Colonic mucosa (tissue), 4 donors: ENCODE measurements around the gene MST1. TPM values are rescaled to one million over a fixed set of nuclear protein-coding genes. Genes with fewer than 3 reads are reported as not detected.

Source experiments
- DNase-seq: peaks from one replicate; pipeline ENCODE4 v3.0.0-alpha.2; 2020
- H3K27ac ChIP-seq: fragments of 200-600 bp; one replicate; pipeline ENCODE4 v1.8.0; 2021
- H3K27me3 ChIP-seq: fragments of 200-600 bp; one replicate; pipeline ENCODE4 v1.8.0; 2021
- H3K36me3 ChIP-seq: fragments of 200-600 bp; one replicate; pipeline ENCODE4 v1.8.0; 2021
- H3K4me1 ChIP-seq: fragments of 200-600 bp; one replicate; pipeline ENCODE4 v1.8.0; 2021; ENCODE audit warnings: mild to moderate bottlenecking
- H3K4me3 ChIP-seq: fragments of 200-600 bp; one replicate; pipeline ENCODE4 v1.8.0; 2021
- H3K9ac ChIP-seq, 2 donors: one replicate each; pipeline ENCODE4 v1.7.0; 2013; ENCODE audit warnings: control low read depth in 2 of 2, low read depth in 2 of 2, low read length in 2 of 2
- H3K9me3 ChIP-seq: fragments of 200-600 bp; one replicate; pipeline ENCODE4 v1.8.0; 2021
- intact Hi-C: fragments of 100-400 bp; cut with DNase I; formaldehyde crosslinking; loops from one replicate; pipeline ENCODE4 v1.14.1; 2022
- total RNA-seq, 2 donors: library from RNA; stranded (reverse); fragmentation: NEBNext Ultra II Directional in 1 of 2; extraction: Animal tissue kit (Norgen Biotek cat#: 25700) in 1 of 2; gene quantifications; one replicate each; pipeline ENCODE4 v1.2.1, GENCODE V29; 2021
- TF ChIP-seq, protein P1 (sequence below): fragments of 200-600 bp; IDR thresholded peaks from one replicate; pipeline ENCODE4 v1.8.0; 2022; ENCODE audit warnings: antibody characterized with exemption, mild to moderate bottlenecking
- donor health status: healthy.
- donor health status: DM: no; HTN: no; CAD: no.
- donor health status: DM: no; HTN: no; CAD: no.

MST1 gene
- total RNA-seq, 2 donors from 2014 or later = 27.7 to 49.9 TPM

DNA sequence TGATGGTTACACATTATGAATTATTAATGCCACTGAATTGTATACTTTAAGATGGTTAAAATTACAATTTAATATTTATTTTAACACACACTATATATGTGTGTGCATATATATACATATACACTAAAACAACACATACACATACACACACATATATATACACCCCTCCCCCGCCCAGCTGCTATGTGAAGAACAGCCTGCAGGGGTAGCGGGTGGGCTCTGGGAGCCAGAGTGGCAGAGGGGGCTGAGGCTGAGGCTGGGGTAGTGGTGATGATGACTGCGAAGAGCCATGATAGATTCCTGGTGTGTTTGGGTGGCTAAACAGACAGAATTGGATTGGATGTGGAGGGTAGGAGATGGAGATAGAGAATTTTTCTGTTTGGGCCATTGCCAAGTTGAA lies 54.5 kb downstream of the MST1 start:
- H3K9me3 ChIP-seq = no peaks in the 10 kb centered on the region
- no peaks in the 10 kb centered on the region for H3K4me1 ChIP-seq
- no peak for DNase-seq
- TF ChIP-seq, protein P1, sequence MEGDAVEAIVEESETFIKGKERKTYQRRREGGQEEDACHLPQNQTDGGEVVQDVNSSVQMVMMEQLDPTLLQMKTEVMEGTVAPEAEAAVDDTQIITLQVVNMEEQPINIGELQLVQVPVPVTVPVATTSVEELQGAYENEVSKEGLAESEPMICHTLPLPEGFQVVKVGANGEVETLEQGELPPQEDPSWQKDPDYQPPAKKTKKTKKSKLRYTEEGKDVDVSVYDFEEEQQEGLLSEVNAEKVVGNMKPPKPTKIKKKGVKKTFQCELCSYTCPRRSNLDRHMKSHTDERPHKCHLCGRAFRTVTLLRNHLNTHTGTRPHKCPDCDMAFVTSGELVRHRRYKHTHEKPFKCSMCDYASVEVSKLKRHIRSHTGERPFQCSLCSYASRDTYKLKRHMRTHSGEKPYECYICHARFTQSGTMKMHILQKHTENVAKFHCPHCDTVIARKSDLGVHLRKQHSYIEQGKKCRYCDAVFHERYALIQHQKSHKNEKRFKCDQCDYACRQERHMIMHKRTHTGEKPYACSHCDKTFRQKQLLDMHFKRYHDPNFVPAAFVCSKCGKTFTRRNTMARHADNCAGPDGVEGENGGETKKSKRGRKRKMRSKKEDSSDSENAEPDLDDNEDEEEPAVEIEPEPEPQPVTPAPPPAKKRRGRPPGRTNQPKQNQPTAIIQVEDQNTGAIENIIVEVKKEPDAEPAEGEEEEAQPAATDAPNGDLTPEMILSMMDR = no peak
- H3K9ac ChIP-seq = no peak overlapping the region
- H3K27me3 ChIP-seq = no peaks in the 10 kb centered on the region
- no peaks in the 10 kb centered on the region for H3K36me3 ChIP-seq
- no peak overlapping the region for H3K4me3 ChIP-seq
- H3K27ac ChIP-seq = no peak overlapping the region
- intact Hi-C loops = no loop called here

Other genes starting within 250 kb of the MST1 start
- 100 to 1,000 TPM in 1 of 2 donors, 10 to 100 TPM in 1; 81.7 to 107 TPM for gene DAG1, start 219.2 kb downstream of the MST1 start, total RNA-seq
- gene BSN, start 135.0 kb downstream of the MST1 start, total RNA-seq = under 1 TPM; 0.17 to 0.21 TPM
- 100 to 1,000 TPM; 151 to 278 TPM for gene APEH, start 15.1 kb downstream of the MST1 start, total RNA-seq
- gene RNF123, start 83 bp upstream of the MST1 start, total RNA-seq = 10 to 100 TPM; 36.4 to 39.3 TPM
- under 1 TPM in 1 of 2 donors, not detected in 1; 0.16 TPM for gene AMIGO3, start 30.2 kb upstream of the MST1 start, total RNA-seq
- gene GMPPB, start 34.5 kb upstream of the MST1 start, total RNA-seq = 100 to 1,000 TPM in 1 of 2 donors, 10 to 100 TPM in 1; 59.6 to 127 TPM
- gene IP6K1, start 97.1 kb upstream of the MST1 start, total RNA-seq = 10 to 100 TPM; 26.8 to 33.7 TPM
- not detected for gene CDHR4, start 110.4 kb upstream of the MST1 start, total RNA-seq
- gene INKA1, start 113.8 kb upstream of the MST1 start, total RNA-seq = under 1 TPM; 0.57 to 0.88 TPM
- gene UBA7, start 124.5 kb upstream of the MST1 start, total RNA-seq = 10 to 100 TPM; 67.4 to 88.3 TPM
- gene TRAIP, start 167.1 kb upstream of the MST1 start, total RNA-seq = 10 to 100 TPM in 1 of 2 donors, 1 to 10 TPM in 1; 3.6 to 19.7 TPM
- gene CAMKV, start 180.4 kb upstream of the MST1 start, total RNA-seq = under 1 TPM; 0.21 to 0.30 TPM
- 100 to 1,000 TPM in 1 of 2 donors, 10 to 100 TPM in 1; 88.9 to 173 TPM for gene MST1R, start 214.4 kb upstream of the MST1 start, total RNA-seq
- 10 to 100 TPM in 1 of 2 donors, 1 to 10 TPM in 1; 4.5 to 14.9 TPM for gene MON1A, start 240.3 kb upstream of the MST1 start, total RNA-seq